Activated T-helper 9 cell treated with anti-CD3 and anti-CD28 coated beads, Interleukin-2, amount 50 U/mL, for 16 hours (primary cell): ENCODE results near the gene PBRM1.

ENCODE experiments used
- DNase-seq: peaks from one replicate; pipeline ENCODE4 v3.0.0-alpha.2; 2020; ENCODE audit warnings: low read depth

Gene PBRM1

DNA sequence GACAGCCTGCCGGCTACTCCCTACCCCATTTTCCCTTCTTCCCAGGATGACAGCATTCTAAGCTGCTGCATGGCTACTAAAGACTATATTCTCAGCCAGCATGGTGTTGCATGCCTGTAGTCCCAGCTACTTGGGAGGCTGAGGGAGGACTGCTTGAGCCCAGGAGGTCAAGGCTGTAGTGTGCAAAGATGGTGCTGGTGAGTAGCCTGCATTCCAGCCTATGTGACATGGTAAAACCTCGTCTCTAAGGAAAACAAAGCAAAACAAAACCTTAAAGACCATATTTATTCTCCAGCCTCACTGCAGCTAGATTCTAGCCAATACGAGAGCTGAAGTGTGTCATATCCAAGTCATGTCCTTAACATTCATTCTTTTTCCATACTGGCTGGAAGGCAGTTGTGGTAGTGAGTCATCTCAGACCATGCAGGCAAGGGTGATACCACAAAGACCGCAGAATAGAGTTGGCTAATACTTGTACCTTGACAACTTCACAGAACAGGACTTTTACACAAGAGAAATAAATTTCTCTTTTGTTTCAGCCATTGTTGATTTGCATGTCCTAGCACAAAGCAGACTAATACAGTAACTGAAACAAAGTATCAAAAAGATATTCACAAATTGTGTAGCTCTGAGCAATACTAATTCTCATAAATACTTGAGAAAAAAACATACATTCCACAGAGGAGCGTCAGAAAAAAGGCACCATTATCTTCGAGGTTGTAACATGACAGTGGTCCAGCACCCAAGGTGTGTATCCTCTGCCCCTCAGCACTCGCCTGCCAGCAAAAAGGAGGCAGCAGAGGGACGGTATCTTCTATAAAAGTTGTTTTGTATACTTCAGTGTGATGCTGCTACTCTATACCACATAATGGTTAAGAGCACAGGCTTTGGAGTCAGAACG, 14.8 kb downstream of the PBRM1 start:
- peak; percentile 25 for DNase-seq

DNA sequence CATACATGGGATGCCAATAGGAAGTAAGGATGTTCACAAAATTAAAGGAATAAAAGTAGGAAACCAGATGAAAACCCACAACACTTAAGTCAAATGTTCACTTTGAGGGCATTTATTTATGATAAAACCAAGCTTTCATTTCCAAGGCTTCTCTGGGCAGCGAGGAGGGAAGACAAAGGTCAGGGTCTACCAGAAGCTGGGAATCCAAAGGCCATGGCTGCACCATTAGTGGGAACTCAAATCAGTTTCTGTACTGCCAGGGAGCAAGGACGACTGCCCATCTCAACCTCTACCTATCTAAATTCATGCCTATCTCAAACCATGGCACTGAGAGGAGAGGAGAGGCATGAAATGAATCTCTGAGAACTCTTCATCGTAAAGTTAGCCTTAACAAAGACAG, 22.6 kb downstream of the PBRM1 start:
- DNase-seq = no peak

DNA sequence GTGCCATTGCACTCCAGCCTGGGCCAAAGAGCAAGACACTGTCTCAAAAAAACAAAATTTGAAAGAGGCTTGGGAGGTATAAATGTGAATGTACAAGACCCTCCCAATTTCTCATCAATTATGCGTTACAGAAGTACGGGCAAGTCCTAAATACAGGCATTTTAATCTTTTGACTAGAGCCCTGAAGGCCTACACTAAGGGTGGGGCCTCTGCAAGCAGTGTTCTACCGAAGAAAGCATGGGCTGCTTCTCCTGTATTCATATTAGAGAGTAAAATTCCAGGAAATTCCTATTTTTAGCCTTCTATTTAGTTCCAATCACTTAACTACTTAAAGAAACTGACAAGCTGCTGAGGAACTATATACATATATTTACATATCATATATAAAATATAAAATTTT, 25.7 kb downstream of the PBRM1 start:
- DNase-seq = no peak

DNA sequence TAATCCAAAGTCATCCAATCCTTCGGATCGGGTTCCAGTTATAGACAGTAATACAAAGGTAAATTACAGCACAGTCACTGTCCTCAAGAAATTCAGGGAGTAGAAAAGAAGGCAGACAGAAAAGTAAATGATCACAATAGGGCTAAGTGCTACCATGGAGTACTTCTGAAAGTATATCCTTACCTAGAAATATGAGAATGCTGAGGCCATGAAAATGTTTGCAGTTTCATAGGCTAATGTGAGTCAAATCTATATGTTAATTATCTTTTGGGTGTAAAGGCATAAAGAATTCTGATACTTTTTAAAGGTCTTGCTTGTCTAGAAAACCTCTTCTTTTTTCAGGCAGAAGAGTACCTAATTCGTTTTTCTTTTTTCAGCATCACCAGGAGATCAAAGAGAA, 29.8 kb downstream of the PBRM1 start:
- DNase-seq = no peak

DNA sequence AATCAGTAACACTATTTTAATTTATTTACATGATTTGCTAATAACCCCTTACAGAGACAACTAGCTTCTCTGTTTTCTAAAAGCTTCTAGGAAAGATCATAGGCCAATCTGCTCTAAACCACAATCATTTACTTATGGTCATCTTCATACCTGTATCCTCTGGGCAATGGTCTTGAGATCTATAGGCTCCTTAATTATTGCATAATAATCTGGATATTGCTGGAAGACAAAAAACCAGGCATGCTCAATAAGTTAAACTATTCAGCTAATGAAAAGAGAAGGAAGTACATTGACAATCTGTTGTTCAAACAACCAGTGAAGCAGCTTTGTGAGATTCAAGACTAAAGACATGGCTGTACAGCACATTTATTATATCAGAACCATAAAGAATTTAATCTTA, 34.1 kb downstream of the PBRM1 start:
- no peak for DNase-seq

DNA sequence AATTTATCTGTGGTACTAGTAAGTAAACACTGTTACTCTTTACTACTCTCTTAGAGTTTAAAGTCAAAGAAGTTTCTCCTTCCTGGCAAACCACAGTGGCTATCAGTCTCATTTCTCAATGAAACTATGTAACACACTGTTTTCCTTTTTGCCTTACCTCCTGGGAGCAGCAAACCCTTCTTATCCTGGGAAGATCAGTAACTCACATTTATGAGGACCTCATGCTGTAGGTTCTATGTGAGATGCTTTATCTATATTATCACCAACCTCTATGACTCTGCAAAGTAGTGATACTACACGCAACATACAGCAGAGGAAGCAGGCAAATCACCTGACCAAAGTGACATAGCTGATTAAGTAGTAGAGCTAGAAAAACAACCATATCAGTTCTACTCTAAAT, 35.3 kb downstream of the PBRM1 start:
- DNase-seq = no peak

DNA sequence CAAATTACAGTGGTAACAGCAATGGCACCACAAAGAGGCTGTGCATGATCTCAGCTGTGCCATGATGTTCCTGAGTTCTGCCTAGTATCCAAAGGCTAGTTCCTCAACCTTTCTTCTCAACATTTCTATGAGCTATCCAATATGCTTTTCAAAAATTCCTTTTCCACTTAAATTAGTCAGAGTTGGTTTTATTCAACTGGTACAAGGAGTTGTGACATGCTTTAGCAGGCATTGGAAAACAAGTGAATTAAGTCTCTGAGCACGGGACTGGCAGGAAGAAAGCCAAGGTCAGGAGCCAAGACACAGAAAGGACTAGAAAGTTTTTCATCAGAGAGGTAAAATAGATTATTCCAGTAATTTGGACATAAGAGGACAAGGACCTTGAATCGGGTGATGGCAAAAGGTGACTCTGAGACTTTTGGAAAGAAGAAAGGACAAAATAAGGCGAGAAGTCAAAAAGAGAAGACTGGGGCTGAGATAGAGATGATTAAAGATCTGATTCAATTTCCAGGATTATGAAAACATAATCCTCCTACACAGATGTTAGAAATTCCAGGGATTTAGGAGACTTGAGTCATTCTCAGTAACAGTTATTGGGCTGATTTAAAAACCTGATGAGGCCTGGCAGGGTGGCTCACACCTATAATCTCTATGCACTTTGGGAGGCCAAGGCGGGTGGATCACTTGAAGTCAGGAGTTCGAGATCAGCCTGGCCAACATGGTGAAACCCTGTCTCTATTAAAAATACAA, 36.1 kb downstream of the PBRM1 start:
- no peak for DNase-seq

DNA sequence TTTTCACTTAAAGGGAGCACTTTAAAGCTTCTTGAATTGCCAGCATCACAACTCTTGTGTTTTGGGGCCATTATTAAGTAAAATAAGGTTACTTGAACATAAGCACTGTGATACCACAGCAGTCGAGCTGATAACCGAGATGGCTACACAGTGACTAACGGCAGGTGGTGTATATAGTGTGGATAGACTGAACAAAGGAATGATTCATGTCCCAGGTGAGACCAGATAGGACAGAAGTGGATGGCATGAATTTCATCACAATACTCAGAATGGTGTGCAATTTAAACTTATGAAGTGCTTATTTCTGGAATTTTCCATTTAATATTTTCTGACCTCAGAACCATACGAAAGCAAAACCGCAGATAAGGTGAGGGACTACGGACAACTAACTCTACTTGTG, 40.2 kb downstream of the PBRM1 start:
- no peak for DNase-seq

DNA sequence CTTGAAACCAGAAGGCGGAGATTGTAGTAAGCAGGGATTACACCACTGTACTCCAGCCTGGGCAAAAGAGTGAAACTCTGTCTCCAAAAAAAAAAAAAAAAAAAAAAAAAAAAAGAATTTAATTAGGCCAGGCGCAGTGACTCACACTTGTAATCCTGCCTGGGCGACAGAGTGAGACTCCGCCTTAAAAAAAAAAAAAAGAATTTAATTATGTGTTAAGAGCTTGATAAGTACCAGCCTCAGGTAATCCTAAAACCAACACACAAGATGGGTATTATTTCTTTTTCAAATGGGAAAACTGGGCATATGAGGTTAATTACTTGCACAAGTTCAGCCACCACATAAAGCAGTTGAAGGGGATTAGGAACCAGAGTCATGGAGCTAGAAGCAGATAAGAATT, 49.0 kb downstream of the PBRM1 start:
- no peak for DNase-seq

DNA sequence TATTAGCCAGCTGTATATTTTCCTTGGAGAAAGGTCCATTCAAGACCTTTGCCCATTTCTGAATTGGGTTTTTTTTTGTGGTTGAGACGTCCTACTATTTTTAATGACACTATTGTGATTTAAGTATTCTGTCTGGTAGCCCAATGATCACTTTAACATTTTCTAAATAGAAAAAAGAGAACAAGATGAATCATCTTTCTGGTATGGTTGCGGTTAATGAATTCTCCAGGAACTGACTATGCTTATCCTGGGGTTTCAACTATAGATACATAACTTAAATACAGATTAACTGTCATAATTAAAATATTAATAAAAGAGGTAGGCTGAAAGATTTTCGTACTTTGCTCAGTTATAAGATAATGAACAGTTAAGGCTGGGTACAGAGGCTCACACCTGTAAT, 51.9 kb downstream of the PBRM1 start:
- no peak for DNase-seq

DNA sequence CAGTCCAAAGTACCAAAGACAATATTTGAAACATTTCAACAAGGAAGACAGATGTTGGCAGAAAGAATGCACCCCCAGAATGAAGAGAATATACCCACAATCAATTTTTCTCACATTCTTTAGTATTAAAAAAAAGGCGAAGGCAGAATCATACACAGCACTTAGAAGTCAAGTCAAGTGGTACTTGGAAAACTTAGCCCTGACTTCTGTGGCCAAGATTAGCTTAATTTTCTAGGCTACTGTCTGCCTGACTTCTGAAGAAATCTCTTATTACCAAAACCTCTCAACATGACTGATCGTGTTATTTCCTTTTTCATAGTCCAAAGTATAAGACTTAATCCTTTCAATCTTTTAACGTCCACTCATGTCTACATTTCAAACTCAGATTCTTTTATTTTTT, 60.7 kb downstream of the PBRM1 start:
- DNase-seq = no peak

DNA sequence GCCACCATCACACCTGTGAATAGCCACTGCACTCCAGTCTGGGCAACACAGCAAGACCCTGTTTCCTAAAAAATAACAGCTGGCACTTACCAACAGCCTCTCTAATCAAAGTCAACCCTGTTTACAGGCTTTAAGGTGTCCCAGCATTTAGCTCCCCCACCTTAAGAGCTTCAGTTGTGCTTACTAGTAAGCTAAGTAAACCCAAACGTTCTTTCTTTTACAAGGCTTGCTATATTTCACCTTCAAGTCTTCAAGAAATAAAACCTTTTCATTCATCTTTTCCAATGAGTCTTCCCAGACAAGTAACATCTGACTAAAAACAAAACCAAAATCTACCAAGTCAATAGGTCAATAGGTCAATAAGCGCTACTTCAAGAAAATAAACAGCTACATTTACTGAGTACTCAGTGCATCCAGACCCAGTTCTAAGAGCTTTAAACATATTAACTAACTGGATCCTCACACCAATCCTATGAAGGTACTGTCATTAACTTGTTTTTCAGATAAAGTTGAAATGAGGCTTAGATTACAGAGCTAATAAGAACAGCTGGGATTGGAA, 62.4 kb downstream of the PBRM1 start:
- no peak for DNase-seq

DNA sequence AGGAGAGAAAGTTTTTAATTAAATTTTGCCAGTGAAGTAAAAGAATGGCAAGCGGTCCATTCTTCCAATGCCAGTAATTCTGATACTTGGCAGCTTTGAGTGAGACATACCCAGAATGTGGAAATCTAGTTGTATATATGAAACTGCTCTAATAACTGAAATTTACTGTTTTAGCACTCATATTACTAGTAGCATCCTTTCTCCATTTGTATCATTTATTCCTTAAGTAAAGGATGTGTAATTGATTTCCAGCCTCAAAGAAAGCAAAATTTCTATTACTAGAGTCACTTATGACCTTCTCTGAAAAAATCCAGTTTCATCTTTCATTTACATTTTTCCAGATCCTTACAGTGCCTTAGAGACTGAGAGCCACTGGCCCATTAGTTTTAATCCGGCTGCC, 65.1 kb downstream of the PBRM1 start:
- no peak for DNase-seq

DNA sequence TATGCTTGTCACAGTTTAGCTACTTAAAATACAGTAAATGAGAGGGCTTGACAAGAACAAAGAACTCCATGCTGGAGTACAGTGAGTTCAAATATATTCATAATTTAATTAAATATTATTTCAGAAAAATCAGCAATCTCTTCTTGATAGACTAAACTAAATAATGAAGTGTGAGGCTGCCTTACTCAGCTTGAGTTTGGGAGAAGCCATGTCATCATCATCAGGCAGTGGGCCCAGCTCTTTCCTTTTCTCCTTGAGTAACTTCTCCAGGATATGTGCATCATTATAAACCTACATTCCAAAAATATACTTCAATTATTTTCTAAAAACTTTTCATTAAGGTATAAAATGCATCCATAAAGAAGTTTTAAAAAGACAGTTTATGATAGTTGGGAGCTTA, 70.5 kb downstream of the PBRM1 start:
- no peak for DNase-seq

DNA sequence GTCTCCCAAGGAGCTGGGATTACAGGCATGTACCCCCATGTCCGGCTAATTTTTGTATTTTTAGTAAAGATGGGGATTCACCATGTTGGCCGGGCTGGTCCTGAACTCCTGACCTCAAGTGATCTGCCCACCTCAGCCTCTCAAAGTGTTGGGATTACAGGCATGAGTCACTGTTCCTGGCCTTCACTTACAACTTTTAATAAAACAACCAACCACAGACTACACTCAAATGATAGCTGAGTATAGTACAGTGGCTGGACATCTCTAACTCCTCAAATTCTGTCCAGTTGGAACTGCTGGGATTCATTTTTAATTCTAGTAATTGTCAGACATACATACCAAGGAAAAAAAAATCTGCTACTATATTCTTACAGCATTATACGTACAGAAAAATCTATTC, 71.0 kb downstream of the PBRM1 start:
- no peak for DNase-seq

DNA sequence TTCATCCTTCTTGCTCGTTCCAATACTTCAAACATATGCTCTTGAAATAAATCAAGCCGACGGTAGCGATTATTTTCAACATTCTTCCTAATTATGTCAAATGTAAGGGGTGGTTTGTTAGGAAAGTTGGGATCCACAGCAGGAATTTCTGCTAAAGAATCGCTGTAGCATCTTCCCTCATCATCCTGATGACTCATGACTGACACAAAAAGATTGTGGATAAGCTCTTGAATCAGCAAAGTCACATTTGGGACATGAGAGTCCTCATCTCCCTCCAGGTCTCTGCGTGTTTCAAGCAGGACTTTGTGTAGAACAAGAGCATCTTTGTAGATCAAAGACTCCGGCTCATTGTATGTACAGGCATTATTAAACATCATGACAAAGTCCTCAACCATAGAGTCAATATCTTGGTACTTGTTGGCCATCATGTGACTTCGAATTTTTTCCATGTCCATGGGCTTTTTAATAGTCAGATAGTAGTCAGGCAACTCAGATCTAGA, 76.3 kb downstream of the PBRM1 start:
- DNase-seq = no peak

DNA sequence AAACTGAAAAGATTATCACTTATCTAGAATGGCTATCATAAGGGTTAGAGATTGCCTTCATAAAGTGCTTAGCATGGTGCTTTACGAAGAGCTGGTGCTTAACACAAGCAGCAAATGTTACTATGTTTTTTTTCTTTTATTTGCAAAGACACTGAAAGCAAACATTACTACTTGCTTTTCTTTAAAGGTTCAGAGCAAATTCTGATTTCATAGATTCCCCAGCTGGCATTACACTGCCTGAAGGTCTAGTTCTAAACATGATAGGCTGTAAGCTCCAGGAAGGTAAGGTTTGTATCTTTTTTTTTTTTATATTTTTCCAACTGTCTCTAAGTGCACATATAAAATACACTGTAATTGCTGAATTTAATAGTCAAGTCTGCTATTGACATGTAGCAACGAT, 77.4 kb downstream of the PBRM1 start:
- DNase-seq = no peak

DNA sequence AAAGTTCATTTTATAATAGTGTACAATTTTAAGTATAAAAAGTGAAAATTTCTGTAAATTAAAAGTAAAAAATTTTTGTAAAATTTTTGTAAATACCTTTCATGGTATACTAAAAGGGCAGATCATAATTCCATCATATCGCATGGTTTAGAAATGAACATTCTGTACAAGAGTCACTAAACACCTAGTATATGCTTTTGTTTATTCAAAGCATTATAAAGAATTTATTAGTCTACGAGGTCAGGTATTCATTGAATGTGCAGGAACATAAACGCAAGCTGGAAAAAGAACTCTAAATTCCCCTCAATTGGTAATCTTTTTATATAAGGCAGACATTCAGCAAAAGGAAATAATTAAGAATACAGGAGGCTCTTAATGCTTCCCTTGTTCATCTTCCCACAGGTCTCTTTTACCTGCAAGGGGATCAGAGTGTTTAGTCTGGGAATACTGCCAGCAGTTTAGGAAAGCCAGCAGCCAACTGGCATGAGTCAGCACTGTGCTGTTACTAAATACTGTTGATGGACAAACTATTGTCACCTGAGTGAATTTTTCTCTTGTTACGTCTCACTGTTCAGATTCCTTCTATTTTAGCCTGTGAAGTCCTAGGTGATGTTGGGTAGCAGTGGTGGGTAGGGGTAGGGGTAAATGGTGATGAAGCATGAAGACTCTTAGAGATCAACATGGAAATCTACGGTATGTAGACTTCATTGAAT, 79.2 kb downstream of the PBRM1 start:
- DNase-seq = no peak

DNA sequence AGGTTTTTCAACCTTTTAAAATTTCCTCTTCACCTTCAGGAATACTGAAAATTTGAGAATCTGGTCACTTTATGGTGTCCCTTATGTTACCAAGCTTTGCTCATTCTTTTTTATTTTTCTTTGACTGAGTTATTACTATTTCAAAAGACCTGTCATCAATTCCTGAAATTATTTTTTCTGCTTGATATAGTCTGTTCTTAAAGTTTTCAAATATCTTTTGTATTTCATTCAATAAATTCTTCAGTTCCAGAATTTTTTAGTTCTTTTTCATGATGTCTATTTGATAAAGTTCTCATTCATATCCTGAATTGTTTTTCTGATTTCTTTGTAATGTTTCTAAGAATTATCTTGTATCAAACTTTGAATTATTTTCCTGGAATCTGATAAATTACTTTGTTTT, 85.5 kb downstream of the PBRM1 start:
- no peak for DNase-seq

DNA sequence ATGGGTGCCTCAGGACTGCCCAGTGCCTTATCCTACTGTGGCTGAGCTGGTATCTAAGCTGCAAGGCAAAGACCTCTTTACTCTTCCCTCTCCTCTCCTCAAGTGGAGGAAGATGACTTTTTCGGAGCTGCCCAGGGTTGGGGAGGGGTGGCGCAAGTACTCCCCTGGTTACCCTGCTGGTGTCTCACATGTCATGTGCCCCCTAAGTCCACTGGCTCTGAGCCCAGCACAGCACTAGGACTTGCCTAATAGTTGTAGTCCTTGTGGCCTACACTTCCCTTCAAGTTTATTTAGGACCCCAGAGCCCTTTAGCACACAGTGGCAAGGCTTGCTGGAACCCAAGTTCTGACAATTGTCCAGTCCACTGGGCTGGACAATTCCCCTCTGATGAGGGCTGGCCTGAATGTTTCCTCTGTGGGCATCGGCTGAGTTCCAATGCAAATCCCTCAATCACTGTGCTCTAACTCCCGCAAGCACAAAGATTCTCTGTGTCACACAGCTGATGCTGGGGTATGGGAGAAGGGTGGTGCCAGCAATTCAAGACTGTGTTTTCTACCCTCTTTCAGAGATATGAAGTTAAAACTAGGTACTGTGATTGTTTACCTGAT, 89.0 kb downstream of the PBRM1 start:
- DNase-seq = no peak

DNA sequence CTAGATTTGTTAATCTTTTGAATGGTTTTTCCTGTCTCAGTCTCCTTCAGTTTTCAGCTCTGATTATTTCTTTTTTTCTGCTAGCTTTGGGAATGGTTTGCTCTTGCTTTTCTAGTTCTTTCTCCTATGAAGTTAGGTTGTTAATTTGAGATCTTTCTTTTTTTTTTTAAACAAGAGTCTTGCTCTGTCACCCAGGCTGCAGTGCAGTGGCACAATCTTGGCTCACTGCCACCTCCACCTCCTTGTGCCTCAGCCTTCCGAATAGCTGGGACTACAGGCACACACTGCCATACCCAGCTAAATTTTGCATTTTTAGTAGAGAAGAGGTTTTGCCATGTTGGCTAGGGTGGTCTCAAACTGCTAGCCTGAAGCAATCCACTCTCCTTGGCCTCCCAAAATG, 92.6 kb downstream of the PBRM1 start:
- no peak for DNase-seq
